HG03521 (cell line): ENCODE results near the gene MMGT1.

Experiments
- ATAC-seq: cut with Tn5 transposase; IDR thresholded peaks from one replicate; pipeline ENCODE4 v1.9.1; 2021; ENCODE audit warnings: mild to moderate bottlenecking, moderate library complexity; ENCODE audit not compliant: unreplicated experiment

Gene MMGT1

DNA sequence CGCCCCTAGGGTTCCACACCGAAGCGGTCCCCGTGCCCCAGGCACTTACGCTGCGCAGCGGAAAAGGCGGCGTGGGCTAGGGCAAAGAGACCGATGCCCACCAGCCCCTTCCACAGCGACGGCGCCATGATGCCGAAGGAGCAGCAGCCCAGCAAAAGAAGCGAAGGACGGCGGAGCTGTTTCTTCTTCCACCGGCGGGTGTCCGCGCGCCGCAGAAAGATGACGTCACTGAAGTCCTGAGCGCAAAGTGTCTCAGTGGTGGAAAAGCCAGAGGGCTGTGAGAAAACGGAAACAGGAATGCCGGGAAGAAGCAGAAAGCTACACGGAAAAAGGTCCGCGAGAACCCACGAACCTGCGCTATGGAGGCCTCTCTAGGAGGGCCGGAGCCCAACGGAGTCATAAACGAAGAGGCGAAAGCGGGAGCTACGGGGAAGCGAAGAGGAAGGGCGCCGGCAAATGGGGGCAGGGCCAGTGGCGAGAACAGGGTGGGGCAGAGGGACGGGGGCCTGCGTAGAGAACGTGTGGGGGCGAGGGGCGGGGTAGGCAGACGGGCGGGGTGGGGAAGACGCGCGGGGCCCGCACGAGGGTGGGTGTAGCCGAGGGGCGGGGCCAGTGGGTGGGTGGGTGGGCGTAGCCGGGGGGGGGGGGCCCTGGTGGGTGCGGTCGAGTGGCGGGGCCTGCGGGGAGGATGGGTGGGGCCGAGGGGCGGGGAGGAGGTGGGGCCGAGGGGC, at the start of gene MMGT1:
MMGT1 (minus strand) TSS at position 441 of the 731 bp plus-strand sequence; CDS start at position 128, 313 bp downstream.
- peak; percentile 81 for ATAC-seq

DNA sequence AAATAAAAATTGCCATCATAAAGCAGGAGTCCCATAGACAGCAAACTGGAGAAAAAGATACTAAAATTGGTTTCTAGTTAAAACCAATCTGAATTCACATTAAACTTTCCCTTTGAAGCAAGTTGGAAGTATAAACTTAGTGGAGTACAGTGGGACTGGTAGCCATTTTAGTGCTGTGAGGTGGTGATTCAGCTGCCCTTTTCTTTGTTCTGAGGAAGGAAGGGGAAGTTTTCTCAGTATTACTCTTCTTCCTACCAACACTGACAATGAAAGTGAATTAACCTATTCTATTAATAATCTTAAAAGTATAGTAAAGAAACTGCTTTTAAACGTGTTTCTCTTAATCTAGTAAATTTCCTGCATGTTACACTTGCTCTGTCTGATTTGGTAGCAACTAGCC, 48.1 kb upstream of the MMGT1 start:
- ATAC-seq = no peak

DNA sequence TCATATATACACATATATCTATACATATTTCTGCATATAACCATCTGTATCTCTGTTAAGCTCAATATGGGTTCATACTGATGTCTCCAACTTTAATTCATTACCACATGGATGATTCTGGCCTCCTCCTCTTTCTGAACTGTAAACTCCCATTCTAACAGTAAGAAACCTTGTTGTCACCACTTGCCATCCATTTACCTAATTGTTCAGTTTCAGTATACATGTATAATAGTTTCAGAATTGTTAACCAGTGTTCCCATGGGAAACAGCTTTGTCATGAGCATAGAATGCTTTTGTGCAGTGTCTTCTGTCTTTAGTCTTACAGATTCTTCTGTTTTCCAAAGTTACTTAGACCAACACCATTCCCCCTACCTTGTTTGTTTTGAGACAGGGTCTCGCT, 47.4 kb upstream of the MMGT1 start:
- peak; percentile 64 for ATAC-seq

DNA sequence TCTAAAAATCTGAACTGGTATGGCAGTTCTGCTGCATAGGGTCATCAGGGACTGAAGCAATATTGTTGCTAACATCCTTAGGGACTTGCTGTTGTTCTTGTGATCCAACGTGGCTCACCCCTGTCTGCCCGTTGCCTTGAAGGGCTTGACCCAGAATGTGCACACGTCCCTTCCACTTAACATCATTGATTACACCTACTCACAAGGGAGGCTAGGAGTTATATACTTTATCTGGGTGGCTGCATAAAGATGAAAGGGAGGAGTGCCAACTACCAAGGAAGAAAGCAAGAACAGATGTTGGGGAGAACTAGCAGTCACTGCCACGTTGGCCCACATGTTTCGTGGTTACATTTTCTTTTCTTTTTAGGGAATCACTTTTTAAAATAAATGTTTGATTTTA, 45.4 kb upstream of the MMGT1 start:
- ATAC-seq = no peak

DNA sequence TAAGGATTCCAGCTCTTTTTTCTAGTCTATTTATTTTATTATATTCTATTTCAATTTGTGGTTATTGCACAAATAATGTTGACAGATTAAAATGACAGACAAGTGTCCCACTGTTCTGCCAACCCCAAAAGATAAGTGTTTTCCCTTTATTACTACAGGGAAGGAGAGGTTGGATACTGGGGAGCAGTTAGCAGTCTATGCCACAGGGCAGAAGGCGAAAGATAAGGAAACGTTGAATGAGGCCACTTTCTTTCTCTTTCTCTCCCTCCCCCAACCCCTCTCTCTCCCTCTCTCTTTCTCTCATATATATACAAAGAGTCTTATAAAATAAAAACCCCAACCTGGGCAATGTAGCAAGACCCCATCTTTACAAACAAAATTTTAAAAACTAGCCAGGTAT, 43.1 kb upstream of the MMGT1 start:
- no peak for ATAC-seq

DNA sequence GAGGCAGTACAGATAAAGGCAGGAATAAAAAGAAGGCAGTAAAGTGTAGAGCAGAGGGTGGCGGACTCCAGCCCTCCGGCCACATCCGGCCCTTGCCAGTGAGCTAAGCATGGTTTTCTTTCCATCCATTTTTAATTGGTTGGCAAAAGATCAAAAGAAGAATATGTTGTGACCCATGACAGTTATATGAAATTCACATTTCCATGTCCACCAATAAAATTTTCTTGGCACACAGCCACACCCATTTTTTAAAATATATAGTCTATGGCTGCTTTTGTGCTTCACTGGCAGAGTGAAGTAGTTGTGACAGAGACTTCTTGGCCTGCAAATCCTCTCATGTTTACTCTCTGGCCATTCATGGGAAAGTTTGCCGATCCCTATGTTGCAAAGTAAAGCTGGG, 41.2 kb upstream of the MMGT1 start:
- no peak for ATAC-seq

DNA sequence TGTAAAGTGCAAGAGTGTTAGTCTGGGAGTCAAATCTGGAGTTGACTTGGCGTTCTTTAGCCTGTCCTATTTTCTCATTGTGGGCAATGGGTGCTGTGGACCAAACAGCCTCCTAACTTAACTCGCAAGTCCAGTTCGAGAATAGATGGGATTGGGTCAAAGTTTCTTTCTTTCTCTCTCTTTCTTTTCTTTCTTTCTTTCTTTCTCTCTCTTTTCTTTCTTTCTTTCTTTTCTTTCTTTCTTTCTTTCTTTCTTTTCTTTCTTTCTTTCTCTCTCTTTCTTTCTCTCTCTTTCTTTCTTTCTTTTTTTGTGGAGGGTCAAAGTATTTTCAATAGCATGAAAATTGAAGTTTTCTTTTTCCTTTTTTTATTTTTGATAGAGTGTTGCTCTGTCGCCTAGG, 14.5 kb upstream of the MMGT1 start:
- no peak for ATAC-seq

DNA sequence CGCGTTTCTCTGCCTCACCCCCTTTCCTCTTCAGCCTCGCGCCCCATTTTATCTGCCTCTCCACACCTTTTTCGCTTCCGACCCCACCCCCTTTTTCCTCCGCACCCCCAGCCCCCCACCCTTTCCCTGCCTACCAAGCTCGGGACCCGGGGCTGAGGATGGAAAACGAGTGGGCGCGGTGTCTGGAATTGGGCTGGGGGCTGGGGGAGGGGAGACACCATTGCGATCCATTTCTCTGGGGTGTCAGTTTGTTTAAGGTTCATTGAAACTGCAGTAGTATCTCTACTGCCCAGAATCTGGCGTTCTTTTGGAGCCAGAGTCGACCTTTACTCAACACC, 12.2 kb upstream of the MMGT1 start:
- no peak for ATAC-seq

DNA sequence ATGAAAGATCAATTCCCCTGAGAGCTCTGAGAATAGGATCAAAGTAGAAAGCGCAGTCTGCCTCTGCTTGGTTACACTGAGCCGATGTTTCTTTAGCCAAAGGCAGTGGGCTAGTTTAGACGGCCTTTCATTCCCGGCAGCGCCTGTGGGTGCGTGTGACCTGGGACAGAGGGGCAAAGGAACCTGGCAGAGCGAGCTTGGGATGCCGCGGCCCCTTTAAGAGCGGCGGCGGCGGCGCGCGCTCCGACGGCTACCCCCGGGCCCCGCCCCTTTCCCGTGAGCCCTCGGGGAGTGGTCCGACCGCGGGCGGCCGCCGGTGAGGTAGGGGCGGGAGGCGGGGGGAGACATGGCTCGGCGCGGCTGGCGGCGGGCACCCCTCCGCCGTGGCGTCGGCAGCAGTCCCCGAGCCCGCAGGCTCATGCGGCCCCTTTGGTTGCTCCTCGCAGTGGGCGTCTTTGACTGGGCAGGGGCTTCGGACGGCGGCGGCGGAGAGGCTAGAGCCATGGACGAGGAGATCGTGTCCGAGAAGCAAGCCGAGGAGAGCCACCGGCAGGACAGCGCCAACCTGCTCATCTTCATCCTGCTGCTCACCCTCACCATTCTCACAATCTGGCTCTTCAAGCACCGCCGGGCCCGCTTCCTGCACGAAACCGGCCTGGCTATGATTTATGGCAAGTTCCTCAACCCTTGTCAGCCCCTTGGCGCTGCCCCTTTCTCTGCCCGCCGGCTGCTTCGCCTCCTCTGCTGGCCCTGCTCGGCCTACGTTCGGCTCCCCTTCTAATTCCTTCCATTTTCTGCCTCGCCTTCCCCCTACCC, 11.6 kb upstream of the MMGT1 start, which contains the start of gene SLC9A6:
SLC9A6 (plus strand) TSS at position 279 of the 816 bp plus-strand sequence; CDS start at position 503, 224 bp downstream.
- ATAC-seq = peak; percentile 88

DNA sequence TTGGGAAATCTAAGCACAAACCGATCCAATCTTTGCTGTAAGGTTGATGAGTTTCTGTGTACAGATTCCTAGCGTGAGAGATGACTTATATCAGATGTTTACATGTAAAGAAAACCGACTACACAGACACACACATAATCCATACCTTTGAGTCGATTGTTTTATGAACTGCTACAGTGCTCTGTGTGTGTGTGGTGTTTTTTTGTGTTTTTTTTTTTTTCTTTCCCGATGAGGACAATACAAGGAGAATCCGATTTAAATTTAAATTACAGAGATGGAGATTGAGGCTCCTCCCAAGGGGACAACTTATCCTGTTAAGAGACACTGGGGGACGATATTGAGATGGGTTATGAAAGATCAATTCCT, 11.0 kb upstream of the MMGT1 start:
- ATAC-seq = no peak

DNA sequence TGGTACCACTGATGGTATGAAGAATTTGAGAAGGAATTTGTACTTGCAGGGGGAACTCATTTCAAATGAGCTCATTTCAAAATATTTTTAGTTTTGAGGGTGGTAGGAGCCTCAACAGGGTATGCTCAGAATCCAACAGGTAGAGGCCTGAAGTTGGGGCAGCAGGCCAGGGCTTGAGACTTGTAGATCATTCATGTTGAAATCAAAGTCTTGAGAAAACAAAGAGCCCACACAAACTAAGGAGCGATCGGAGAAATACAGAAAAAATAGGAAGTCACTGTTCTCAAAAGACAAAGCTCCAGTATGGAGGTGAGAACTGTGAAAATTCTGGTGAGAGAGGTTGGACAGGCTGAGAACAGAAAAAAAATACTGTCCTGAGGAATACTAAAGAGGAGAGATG, 10.5 kb upstream of the MMGT1 start:
- ATAC-seq = no peak

DNA sequence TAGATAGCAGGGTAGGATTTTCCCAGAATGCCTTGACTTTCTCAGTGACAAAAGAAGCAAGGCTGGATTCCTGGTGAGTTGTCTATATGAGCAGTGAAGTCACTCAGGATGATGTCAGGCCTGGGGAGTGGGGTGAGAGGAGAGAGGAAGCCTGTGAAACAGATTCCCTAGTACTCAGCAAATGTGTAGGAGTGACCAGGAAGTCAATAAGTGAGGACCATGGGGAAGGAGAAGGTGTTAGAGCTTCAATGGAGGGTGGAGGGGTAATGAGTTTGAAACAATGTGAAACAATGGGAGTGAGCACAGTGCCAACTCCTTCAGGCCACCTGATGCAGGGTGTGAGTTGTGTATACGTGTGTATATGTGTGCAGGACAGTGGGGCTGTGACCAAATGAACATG, 9.1 kb upstream of the MMGT1 start:
- ATAC-seq = no peak

DNA sequence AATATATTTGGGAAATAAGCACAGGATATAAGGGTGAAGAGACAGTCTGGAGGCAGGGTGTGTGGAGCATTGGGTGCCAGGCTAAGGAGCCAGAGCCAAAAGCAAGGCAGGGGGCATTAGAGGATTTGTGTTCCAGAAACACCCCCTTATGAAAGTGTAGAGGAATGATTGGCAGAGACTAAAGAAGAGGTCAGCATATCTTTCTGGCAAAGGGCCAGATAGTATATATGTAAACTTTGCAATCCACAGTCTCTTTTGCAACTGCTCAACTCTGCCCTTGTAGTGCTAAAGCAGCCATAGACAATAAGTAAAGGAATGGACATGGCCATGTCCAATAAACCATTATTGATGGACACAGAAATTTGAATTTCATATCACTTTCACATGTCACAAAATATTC, 7.9 kb upstream of the MMGT1 start:
- no peak for ATAC-seq

DNA sequence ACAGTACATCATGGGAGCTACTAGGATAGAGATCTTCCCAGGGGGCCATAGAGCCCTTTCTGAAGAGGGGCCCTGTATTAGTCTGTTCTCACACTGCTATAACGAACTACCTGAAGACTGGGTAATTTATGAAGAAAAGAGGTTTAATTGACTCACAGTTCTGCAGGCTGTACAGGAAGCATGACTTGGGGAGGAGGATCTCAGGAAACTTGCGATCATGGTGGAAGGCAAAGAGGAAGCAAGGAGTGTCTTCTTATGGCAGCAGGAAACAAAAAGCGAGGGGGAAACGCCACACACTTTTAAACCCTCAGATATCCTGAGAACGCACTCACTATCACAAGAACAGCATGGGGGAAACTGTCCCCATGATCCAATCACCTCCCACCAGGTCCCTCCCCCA, 7.2 kb upstream of the MMGT1 start:
- no peak for ATAC-seq

DNA sequence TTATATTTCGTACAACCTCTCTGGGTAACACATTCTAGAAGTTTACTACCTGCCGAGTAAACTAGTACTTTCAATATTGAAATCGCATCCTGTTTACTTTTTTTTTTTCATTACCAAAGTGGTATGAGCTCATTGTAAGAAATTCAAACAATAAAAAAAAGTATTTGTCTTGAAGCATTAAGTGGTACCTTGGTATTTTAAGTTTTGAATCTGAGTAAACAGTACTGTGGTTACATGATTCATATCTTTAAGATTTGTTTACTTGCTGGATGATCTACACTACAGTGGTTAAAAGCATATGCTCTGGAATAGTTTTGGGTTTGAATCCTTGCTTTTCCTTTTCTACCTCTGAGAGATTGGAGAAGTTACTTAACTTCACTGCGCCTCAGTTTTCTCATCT, 3.8 kb upstream of the MMGT1 start:
- ATAC-seq = no peak

DNA sequence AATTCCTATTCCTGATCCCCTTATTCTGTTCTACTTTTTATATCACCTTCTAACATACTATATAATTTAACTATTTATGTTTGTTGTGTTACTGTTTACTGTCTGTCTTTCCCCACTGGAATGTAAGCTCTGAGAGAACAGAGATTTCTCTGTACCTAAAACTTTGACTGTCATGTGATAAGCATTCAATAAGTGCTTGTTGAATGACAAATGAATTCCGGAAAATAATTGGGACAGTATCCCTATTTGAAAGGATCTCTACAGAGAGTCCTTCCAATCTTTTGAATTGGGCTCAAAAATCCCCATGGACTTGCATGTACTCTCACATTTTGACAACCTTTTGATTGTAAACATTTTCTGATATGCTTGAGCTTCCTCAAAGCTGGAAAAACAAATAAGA, 1.6 kb upstream of the MMGT1 start:
- ATAC-seq = no peak

DNA sequence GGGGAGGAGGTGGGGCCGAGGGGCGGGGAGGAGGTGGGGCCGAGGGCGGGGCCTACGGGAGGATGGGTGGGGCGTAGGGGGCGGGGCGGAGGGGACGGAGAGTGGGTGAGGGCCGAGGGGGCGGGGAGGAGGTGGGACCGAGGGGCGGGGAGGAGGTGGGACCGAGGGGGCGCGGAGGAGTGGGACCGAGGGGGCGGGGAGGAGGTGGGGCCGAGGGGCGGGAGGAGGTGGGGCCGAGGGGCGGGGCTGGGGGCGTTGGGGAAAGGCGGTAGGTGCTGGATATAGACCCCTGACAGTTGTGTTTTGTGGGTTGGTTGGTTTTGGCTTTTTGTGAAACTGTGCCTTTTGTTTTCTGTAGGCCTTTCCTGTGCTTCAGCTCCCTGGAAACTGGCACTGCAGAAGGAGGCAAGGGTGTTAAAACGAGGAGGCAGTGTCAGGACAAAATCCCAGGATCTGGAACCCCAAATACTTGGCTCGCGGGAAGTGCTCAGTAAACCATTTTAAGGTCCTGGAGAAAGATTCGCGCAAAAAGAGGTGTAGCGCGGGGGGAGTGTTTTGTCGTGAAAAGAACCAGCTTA, 580 bp upstream of the MMGT1 start:
- peak; percentile 6 for ATAC-seq

DNA sequence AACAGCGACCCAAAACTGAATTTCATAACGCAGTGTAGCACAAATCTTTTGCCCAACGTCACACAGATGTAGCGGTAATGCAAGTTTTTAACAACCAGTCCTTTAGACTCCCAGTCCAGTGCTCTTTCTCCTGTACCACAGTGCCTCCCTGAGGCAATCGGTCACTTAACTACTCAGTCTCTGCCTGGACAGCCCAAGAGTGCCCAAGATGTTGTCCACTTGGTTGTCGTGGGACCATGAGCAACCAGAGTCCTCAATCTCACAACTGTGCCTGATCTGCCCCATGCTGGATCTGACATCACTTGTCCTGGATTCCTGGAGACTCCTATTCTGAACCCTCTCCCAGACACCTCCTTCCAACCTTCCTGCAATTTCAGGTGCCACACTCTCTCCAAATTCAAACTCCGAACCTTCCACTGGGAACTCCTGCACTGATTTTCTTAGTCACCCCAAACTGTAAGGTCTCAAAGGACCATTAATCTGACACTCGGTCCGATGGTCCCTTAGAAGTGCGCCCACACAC, 702 bp downstream of the MMGT1 start:
- no peak for ATAC-seq

DNA sequence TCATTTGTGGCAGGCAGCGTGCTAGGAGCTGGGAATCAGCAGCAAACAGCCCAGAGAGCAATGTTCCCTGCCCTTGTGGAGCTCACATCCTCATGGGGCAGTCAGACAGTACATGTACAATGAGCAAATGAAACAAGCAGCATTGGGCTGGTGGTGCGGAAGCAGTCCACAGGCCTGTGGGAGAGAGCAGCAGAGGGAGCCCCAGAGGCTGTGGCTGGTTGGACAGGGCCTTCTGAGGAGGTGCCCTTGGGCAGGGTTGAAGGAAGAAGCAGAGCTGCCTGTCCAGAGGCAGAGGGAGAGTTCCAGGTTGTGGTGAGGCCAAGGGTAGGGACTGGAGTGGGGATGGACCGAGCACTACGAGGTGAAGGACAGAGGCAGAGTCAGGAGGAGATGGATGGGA, 22.5 kb downstream of the MMGT1 start:
- ATAC-seq = no peak

DNA sequence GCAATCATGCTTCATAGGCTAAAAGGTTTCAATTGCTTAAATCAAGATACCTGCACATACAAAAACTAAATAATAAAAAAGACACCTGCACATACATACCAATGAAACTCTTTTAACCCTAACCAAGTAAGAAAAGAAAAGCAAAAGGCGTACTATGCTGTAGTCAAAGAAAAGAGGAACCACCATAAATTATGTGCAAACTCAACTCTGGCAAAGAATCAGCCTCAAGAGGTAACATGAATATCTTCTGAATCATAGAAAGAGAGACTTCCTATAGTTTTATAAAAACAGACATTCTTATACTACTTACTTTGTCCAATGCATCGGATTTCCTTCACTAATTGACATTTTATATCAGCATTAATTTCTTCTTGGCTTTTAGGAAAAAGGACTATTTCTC, 29.3 kb downstream of the MMGT1 start:
- no peak for ATAC-seq

DNA sequence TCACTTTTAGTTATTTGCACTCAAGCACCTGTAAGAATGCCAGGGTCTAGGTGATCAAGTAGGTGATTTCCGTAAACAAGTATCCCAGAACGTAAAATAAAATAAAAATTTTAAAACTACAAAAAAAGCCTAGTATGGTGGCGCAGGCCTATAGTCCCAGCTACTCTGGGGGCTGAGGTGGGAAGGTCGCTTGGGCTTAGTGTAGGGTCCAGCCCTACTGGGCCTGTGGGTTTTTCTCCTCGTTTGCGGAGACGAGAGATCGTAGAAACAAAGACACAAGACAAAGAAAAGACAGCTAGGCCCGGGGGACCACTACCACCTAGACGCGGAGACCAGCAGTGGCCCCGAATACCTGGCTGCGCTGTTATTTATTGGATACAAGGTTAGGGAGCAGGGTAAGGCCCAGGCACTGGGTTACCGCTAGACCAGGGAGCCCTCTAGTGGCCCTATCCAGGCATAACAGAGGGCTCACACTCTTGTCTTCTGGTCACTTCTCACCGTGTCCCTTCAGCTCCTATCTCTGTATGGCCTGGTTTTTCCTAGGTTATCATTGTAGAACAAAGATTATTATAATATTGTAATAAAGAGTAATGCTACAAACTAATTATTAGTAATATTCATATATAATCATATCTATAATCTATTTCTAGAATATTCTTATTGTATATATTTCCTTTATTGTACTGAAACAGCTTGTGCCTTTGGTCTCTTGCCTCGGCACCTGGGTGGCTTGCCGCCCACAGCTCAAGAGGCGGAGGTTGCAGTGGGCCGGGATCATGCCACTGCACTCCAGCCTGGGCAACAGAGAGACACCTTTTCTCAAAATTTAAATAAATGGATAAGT, 41.9 kb downstream of the MMGT1 start:
- ATAC-seq = peak; percentile 62
